Gastroesophageal sphincter (tissue), 3 donors: ENCODE data around the gene ENO3.

Experiments
- POLR2A ChIP-seq, 2 donors: fragments of 450-650 bp; IDR thresholded peaks; one replicate each; pipeline ENCODE4 v1.6.1; 2017; ENCODE audit warnings: antibody characterized with exemption in 2 of 2, mild to moderate bottlenecking in 2 of 2, moderate library complexity in 1 of 2
- POLR2AphosphoS5 ChIP-seq: sonication (generic); formaldehyde crosslinking; IDR thresholded peaks from one replicate; pipeline ENCODE4 v1.6.1; 2017; ENCODE audit warnings: antibody characterized with exemption
- TF ChIP-seq, protein P1 (sequence below), 4 experiments: fragments of 200-600 bp in 2 of 4; fragments of 450-650 bp in 2 of 4; sonication (generic) in 1 of 4; IDR thresholded peaks; one replicate each; pipeline ENCODE4 v1.5.1; 2017 to 2019; ENCODE audit warnings: antibody characterized with exemption in 4 of 4, mild to moderate bottlenecking in 2 of 4, moderate library complexity in 2 of 4

DNA sequence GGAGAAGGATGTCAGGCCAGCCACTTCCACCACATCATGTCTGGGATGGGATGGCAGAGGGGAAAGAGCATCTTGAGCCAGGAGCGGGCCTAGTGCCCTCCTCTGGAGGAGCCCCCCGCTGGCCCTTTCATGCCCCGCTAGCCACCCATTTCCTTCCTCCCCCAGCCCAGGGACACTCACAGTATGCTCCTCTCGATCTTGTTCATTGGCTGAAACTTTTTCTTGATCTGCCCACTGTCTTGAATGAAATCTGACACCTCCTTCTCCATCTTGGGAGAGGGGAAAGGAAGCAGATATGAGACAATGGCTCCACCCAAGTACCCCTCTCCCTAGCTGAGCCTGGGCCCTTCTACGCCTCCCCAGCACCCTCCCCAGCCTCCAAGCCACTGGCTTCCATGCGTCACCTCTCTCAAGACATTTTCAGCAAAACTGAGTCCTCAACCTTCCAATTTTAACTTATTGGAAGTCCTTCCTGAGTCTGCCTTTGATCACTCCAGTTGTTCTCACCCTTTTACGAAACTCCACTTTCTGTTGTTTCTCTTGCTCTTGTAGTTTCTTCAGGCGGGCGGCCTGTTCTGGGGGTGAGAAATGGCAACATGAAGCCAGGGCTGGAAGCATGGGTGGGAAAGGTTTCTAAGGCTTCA is 9.5 kb downstream of the ENO3 start:
- TF ChIP-seq, protein P1, sequence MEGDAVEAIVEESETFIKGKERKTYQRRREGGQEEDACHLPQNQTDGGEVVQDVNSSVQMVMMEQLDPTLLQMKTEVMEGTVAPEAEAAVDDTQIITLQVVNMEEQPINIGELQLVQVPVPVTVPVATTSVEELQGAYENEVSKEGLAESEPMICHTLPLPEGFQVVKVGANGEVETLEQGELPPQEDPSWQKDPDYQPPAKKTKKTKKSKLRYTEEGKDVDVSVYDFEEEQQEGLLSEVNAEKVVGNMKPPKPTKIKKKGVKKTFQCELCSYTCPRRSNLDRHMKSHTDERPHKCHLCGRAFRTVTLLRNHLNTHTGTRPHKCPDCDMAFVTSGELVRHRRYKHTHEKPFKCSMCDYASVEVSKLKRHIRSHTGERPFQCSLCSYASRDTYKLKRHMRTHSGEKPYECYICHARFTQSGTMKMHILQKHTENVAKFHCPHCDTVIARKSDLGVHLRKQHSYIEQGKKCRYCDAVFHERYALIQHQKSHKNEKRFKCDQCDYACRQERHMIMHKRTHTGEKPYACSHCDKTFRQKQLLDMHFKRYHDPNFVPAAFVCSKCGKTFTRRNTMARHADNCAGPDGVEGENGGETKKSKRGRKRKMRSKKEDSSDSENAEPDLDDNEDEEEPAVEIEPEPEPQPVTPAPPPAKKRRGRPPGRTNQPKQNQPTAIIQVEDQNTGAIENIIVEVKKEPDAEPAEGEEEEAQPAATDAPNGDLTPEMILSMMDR (IDR thresholded peaks at IDR 0.05), result no peak
- TF ChIP-seq POLR2A (IDR thresholded peaks at IDR 0.05), result no peak
- no peak for TF ChIP-seq POLR2AphosphoS5
